Measurements from ENCODE around the gene GPSM1.

DNA sequence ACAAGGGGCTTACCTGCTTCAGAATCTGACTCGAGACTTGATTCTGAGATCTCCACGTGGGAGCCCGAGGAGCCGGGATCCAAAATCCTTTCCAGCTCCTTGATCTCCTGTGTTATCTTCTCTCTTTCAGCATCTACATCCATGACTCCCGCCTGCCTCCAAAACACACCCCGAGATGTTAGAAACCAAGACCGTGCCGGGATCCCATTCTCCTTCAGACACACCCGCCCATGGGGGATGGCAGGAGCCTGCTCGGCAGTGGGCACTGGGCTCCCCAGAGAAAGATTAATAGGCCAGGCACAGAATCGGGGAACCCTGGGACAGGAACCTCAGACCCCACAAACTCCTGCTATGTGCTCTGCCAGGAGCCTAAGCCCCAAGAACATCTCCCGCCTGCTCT is 70.9 kb downstream of the GPSM1 start:
- TF ChIP-seq, protein P1, sequence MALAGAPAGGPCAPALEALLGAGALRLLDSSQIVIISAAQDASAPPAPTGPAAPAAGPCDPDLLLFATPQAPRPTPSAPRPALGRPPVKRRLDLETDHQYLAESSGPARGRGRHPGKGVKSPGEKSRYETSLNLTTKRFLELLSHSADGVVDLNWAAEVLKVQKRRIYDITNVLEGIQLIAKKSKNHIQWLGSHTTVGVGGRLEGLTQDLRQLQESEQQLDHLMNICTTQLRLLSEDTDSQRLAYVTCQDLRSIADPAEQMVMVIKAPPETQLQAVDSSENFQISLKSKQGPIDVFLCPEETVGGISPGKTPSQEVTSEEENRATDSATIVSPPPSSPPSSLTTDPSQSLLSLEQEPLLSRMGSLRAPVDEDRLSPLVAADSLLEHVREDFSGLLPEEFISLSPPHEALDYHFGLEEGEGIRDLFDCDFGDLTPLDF (CRISPR knock-in tag; IDR thresholded peaks at IDR 0.05): no peak
- TF ChIP-seq JUN (CRISPR knock-in tag; IDR thresholded peaks at IDR 0.05) (no peak), SP1 (CRISPR knock-in tag; conservative IDR thresholded peaks at IDR 0.05) (no peak), CREM (CRISPR knock-in tag; IDR thresholded peaks at IDR 0.05) (no peak)
- TF ChIP-seq, protein P2, sequence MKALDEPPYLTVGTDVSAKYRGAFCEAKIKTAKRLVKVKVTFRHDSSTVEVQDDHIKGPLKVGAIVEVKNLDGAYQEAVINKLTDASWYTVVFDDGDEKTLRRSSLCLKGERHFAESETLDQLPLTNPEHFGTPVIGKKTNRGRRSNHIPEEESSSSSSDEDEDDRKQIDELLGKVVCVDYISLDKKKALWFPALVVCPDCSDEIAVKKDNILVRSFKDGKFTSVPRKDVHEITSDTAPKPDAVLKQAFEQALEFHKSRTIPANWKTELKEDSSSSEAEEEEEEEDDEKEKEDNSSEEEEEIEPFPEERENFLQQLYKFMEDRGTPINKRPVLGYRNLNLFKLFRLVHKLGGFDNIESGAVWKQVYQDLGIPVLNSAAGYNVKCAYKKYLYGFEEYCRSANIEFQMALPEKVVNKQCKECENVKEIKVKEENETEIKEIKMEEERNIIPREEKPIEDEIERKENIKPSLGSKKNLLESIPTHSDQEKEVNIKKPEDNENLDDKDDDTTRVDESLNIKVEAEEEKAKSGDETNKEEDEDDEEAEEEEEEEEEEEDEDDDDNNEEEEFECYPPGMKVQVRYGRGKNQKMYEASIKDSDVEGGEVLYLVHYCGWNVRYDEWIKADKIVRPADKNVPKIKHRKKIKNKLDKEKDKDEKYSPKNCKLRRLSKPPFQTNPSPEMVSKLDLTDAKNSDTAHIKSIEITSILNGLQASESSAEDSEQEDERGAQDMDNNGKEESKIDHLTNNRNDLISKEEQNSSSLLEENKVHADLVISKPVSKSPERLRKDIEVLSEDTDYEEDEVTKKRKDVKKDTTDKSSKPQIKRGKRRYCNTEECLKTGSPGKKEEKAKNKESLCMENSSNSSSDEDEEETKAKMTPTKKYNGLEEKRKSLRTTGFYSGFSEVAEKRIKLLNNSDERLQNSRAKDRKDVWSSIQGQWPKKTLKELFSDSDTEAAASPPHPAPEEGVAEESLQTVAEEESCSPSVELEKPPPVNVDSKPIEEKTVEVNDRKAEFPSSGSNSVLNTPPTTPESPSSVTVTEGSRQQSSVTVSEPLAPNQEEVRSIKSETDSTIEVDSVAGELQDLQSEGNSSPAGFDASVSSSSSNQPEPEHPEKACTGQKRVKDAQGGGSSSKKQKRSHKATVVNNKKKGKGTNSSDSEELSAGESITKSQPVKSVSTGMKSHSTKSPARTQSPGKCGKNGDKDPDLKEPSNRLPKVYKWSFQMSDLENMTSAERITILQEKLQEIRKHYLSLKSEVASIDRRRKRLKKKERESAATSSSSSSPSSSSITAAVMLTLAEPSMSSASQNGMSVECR (CRISPR knock-in tag; IDR thresholded peaks at IDR 0.05; ENCODE audit: borderline replicate concordance): no peak

Measured in WTC11 (cell line).